MM.1S (cell line): ENCODE measurements around the gene MGAT1.
"Not testable (repeated sequence)": the region's sequence is repeated elsewhere in the genome, so short reads cannot be mapped to it uniquely, and the experiment has no call there.

Experiments
- DNase-seq: peaks from one replicate; pipeline ENCODE4 v3.0.0-alpha.2; 2015
- H2AFZ ChIP-seq: fragments of 300-600 bp; sonication (generic); 2 replicates; pipeline ENCODE4 v1.6.0; 2016; ENCODE audit warnings: antibody characterized with exemption, low read length
- H3F3A ChIP-seq: fragments of 300-600 bp; sonication (generic); 2 replicates; pipeline ENCODE4 v1.6.1; 2016; ENCODE audit warnings: mild to moderate bottlenecking, antibody characterized with exemption, low read length, moderate library complexity, mixed read lengths; ENCODE audit not compliant: insufficient read depth
- H3K27ac ChIP-seq: fragments of 300-600 bp; sonication (generic); 2 replicates; pipeline ENCODE4 v1.5.1; 2016; ENCODE audit warnings: mild to moderate bottlenecking, low read length
- H3K27me3 ChIP-seq: fragments of 300-600 bp; sonication (generic); replicated peaks from 2 replicates; pipeline ENCODE4 v1.6.0; 2016; ENCODE audit warnings: low read length; ENCODE audit not compliant: insufficient read depth
- H3K36me3 ChIP-seq: fragments of 300-600 bp; sonication (generic); replicated peaks from 2 replicates; pipeline ENCODE4 v1.6.1; 2016; ENCODE audit warnings: mild to moderate bottlenecking, low read length, mixed read lengths; ENCODE audit not compliant: insufficient read depth
- H3K4me1 ChIP-seq: fragments of 300-600 bp; sonication (generic); 2 replicates; pipeline ENCODE4 v1.6.1; 2016; ENCODE audit warnings: low read length, mixed read lengths
- H3K4me2 ChIP-seq: fragments of 300-600 bp; sonication (generic); 2 replicates; pipeline ENCODE4 v1.6.0; 2016; ENCODE audit warnings: low read depth, low read length
- H3K4me3 ChIP-seq: fragments of 300-600 bp; sonication (generic); 2 replicates; pipeline ENCODE4 v1.5.1; 2016; ENCODE audit warnings: low read length, mixed read lengths
- H3K79me2 ChIP-seq: fragments of 300-600 bp; sonication (generic); 2 replicates; pipeline ENCODE4 v1.6.1; 2016; ENCODE audit warnings: mixed run types, low read length, mixed read lengths
- H3K9ac ChIP-seq: fragments of 300-600 bp; sonication (generic); 2 replicates; pipeline ENCODE4 v1.6.1; 2016; ENCODE audit warnings: low read length, mixed read lengths
- H3K9me2 ChIP-seq: fragments of 300-600 bp; sonication (generic); replicated peaks from 2 replicates; pipeline ENCODE4 v1.6.1; 2016; ENCODE audit warnings: mild to moderate bottlenecking, low read length, mixed read lengths; ENCODE audit not compliant: insufficient read depth
- H3K9me3 ChIP-seq: fragments of 300-600 bp; sonication (generic); replicated peaks from 2 replicates; pipeline ENCODE4 v1.6.1; 2016; ENCODE audit warnings: mild to moderate bottlenecking, low read length, mixed read lengths; ENCODE audit not compliant: insufficient read depth
- H4K20me1 ChIP-seq: fragments of 300-600 bp; sonication (generic); 2 replicates; pipeline ENCODE4 v1.6.1; 2016; ENCODE audit warnings: mild to moderate bottlenecking, low read length, moderate library complexity, mixed read lengths; ENCODE audit not compliant: insufficient read depth
- CTCF ChIP-seq: fragments of 300-600 bp; sonication (generic); IDR thresholded peaks from 2 replicates; pipeline ENCODE4 v1.5.1; 2016; ENCODE audit warnings: antibody characterized with exemption, low read length, mixed read lengths
- EZH2 ChIP-seq: fragments of 300-600 bp; sonication (generic); optimal IDR thresholded peaks from 2 replicates; pipeline ENCODE3; 2017; ENCODE audit warnings: low read depth, mild to moderate bottlenecking, antibody characterized with exemption, low read length, mixed read lengths
- EZH2phosphoT487 ChIP-seq: fragments of 300-600 bp; sonication (generic); IDR thresholded peaks from 2 replicates; pipeline ENCODE4 v1.6.1; 2018; ENCODE audit warnings: antibody characterized with exemption, low read length

MGAT1 gene

GRCh38 chr5:180790524-180790923 lies 12.1 kb downstream of the MGAT1 start:
- TF ChIP-seq CTCF (no peak), EZH2phosphoT487 (no peak), EZH2 (no peak)
- H3K36me3 ChIP-seq, result peaks cover 18% of the 10 kb centered on the region
- H3K4me1 ChIP-seq, result no peaks in the 10 kb centered on the region
- no peak overlapping the region for H2AFZ ChIP-seq
- no peak overlapping the region for H3K9ac ChIP-seq
- peaks cover 41% of the 10 kb centered on the region for H4K20me1 ChIP-seq
- H3K27me3 ChIP-seq, result no peaks in the 10 kb centered on the region
- H3F3A ChIP-seq, result peaks cover 9% of the 10 kb centered on the region
- H3K79me2 ChIP-seq, result peaks cover 67% of the 10 kb centered on the region
- H3K9me3 ChIP-seq, result no peaks in the 10 kb centered on the region
- no peak for DNase-seq
- H3K4me2 ChIP-seq, result no peak overlapping the region
- no peak overlapping the region for H3K27ac ChIP-seq
- H3K4me3 ChIP-seq, result no peak overlapping the region
- H3K9me2 ChIP-seq, result no peaks in the 10 kb centered on the region

GRCh38 chr5:180790020-180790419 lies 12.6 kb downstream of the MGAT1 start:
- H4K20me1 ChIP-seq, result peaks cover 37% of the 10 kb centered on the region
- no peaks in the 10 kb centered on the region for H3K9me2 ChIP-seq
- TF ChIP-seq EZH2phosphoT487, result no peak
- TF ChIP-seq CTCF, result no peak
- TF ChIP-seq EZH2, result no peak
- H3K27ac ChIP-seq, result no peak overlapping the region
- no peak for DNase-seq
- H3K27me3 ChIP-seq, result no peaks in the 10 kb centered on the region
- peaks cover 9% of the 10 kb centered on the region for H3F3A ChIP-seq
- no peak overlapping the region for H3K4me2 ChIP-seq
- no peaks in the 10 kb centered on the region for H3K9me3 ChIP-seq
- no peak overlapping the region for H2AFZ ChIP-seq
- peaks cover 18% of the 10 kb centered on the region for H3K36me3 ChIP-seq
- no peak overlapping the region for H3K9ac ChIP-seq
- peaks cover 62% of the 10 kb centered on the region for H3K79me2 ChIP-seq
- no peaks in the 10 kb centered on the region for H3K4me1 ChIP-seq
- no peak overlapping the region for H3K4me3 ChIP-seq

- not testable (repeated sequence) for H3K27me3 ChIP-seq, H3K9ac ChIP-seq, H3K4me2 ChIP-seq, H3K4me1 ChIP-seq, H3K9me2 ChIP-seq, DNase-seq, H3F3A ChIP-seq, H3K9me3 ChIP-seq, H2AFZ ChIP-seq, H3K4me3 ChIP-seq, H3K27ac ChIP-seq
- Histone ChIP-seq H3K79me2 (peaks cover 51% of the 10 kb centered on the region), H4K20me1 (peaks cover 31% of the 10 kb centered on the region), H3K36me3 (peaks cover 13% of the 10 kb centered on the region)
These were observed 13.8 kb downstream of the MGAT1 start for GRCh38 chr5:180788651-180789410.

- Histone ChIP-seq H3K4me3 (no peak overlapping the region), H4K20me1 (peaks cover 23% of the 10 kb centered on the region), H3K4me2 (no peak overlapping the region), H3K27ac (no peak overlapping the region), H3K36me3 (peaks cover 13% of the 10 kb centered on the region), H3K4me1 (no peaks in the 10 kb centered on the region), H3K9ac (no peak overlapping the region), H3K79me2 (peaks cover 42% of the 10 kb centered on the region), H2AFZ (no peak overlapping the region), H3K9me3 (no peaks in the 10 kb centered on the region), H3F3A (peaks cover 12% of the 10 kb centered on the region), H3K9me2 (no peaks in the 10 kb centered on the region), H3K27me3 (no peaks in the 10 kb centered on the region)
- no peak for DNase-seq
- no peak for TF ChIP-seq EZH2
- TF ChIP-seq CTCF, result no peak
- TF ChIP-seq EZH2phosphoT487, result no peak
These were observed 14.7 kb downstream of the MGAT1 start for GRCh38 chr5:180787711-180788431.
